NCI-H2196 treated with DMSO at 0.1 percent for 48 hours (cell line): ENCODE measurements around the gene ABCA7.

Source experiments
- DNase-seq: peaks from one replicate; lab custom pipeline; 2025; ENCODE audit not compliant: unreplicated experiment; lab: John Stamatoyannopoulos, UW

ABCA7 gene

DNA sequence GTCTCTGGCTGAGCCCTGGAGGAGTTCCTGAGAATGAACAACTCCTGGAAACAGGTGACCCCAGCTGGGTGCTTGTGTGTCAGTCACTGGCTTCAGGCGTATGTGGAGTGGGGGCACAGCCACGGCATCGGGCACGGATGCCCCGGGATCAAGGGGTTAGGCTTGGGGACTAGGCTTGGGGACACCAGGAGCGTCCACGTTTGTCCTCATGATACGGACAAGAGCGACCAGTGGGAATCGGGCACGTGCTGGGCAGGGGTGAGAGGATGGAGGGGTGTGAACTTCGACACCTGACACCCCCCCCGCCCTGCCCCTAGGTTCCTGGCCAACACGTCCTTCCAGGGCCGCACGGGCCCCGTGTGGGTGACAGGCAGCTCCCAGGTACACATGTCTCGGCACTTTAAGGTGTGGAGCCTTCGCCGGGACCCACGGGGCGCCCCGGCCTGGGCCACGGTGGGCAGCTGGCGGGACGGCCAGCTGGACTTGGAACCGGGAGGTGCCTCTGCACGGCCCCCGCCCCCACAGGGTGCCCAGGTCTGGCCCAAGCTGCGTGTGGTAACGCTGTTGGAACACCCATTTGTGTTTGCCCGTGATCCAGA is 35.6 kb upstream of the ABCA7 start:
- DNase-seq = no peak

GRCh38 chr19:1004803-1005664 is 34.9 kb upstream of the ABCA7 start:
- no peak for DNase-seq

DNA sequence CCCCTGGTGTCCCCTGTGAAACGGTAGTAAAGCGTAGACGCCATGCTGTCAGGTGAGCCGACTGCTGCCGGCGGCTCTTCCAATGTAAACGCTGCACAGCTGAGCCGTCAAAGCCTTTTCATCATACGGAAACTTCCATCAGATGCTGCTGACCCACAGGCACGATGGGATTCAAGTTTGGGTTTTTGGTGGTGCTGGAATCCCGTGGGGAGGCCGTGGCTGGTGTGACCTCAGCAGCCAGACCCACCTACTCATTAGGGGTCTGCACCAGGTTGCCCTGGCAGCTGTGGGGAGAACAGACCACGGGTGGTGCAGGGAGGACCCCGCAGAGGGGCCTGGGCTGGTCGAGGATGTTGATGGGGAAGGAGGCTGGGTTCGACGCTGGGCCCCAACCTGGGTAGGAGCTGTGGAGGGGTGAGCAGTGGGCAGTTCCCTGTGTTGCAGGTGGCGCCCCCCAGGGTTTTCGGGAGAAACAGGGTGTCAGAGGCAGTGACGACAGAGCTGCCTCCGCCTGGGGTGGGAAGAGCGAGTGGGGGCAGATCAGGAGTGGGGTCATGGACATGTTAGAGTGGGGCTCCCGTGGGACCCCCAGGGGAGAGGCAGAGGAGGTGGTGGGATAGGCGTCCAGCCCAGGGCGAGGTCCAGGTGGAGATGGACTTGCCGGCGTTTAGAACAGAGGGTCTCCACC is 33.1 kb upstream of the ABCA7 start:
- no peak for DNase-seq

- no peak for DNase-seq
Measured at GRCh38 chr19:1007399-1008251, 32.3 kb upstream of the ABCA7 start.

DNA sequence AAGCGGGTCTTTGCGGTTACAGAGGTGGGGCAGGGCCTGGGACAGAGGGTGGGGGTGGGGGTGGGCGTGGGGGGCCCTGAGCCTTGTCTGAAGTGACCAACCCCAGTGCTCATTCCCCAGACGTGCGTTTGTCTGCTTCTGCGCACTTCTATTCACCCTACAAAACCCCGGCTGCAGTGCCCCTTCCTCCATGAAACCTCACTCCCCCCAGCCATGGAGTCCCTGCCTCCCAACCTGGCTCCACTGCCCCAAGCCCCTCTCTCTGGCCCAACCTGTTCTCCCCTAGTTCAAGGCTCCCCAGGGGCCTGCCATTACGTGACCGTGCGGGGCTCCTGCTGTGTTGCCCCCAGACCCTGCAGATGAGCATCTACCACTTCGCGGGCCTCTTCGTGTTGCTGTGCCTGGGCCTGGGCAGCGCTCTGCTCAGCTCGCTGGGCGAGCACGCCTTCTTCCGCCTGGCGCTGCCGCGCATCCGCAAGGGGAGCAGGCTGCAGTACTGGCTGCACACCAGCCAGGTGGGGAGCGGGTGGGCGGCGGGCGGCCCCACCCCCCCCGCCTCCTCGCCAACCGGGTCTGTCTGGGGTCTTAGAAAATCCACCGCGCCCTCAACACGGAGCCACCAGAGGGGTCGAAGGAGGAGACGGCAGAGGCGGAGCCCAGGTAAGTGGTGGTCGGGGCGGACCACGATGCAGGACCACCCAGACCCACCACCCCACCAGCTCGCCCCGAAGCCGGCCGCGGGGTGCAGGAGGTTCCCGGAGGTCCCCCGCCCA is 31.5 kb upstream of the ABCA7 start:
- DNase-seq = no peak

- DNase-seq = no peak
Measured at GRCh38 chr19:1009041-1009980, 30.6 kb upstream of the ABCA7 start.

DNA sequence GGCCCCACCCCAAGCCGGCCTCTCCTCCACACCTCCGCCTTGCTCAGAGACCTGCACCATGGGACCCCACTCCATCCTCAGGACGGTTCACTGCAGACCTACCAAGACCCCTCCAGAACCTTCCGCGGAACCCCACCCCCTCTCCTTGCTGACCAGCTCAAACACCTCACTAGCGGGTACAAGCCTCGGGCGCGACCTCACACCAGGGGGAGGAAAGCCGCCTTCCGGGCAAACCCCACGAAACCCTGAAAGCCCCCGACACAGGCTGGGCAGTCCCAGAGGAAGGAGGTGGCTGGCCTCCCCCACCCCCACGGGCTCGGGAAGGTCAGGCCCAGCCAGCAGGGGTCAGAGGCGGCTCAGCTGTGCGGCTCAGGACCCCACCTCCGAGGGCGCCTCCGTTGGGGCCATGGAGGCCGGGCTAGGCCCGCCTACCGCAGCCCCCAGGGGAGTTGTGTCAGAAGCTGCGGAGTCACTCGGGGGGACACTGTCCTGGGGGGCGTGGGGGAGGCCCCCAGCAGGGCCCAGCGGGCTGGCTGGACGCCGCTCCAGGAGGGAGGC is 29.8 kb upstream of the ABCA7 start:
- no peak for DNase-seq

DNA sequence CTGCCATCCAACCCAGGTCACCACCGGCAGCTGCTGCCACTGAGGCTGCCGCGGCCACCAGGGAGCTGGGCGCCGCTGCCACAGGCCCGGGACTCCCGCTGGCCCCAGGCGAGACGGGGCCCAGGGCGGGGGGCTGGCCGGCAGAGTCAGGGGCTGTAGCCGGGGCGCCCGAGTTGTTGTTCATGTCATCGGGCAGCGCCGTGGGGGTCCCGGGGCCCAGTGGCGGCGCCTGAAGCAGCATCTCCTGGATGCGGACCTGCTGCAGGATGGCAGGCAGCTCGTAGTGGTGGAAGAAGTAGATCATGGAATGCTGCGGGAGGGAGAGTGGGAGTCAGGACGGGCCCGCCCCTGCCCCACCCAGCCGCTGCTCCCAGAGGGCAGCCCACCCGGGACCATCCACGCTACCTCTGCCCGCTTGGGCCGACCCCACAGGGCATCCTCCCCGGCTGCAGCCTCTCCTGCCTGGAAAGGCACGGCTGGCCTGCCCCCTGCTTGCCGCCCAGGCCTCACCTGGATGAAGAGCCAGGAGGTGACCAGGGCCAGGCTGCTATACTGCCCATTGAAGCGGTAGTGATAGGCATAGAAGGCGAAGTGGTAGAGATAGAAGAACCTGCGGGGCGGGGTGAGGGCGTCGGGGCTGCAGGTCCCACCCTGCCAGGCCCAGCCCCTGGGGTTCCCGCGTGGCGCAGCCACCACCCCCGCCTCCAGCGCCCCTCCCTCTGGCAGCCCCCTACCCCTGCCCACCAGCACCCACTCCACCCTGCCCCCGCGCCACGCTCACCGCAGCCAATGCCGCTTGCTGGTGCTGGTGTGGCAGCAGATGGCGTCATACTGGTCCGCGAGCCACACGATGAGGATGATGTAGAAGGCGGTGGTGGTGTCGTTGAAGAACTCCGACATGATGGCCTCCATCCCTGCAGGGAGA is 29.1 kb upstream of the ABCA7 start:
- no peak for DNase-seq

DNA sequence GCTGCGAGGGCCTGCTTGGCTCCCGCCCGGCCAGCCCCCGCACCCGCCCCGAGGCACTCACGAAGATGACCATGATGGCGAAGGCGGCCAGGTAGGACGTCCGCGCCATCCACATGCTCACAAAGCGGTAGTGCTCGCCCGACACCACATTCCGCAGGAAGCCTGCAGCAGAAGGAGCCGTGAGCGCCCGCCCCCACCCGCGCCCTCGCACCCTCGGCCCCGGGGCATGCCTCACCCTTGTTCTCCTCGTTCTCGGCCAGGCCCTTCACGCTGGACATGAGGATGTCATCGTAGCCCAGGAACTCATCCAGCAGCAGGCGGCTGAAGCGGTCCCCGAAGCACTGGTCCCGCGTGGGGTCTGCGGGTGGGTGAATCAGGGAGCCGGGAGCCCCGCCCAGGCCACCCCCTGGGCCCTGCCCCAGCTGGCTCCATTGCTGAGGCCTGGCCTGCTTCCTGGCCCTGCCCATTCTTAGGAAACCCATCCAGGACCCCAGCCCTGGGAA is 28.0 kb upstream of the ABCA7 start:
- DNase-seq = no peak

GRCh38 chr19:1012334-1012733 is 27.6 kb upstream of the ABCA7 start:
- no peak for DNase-seq

- no peak for DNase-seq
Measured at GRCh38 chr19:1013218-1013617, 26.7 kb upstream of the ABCA7 start.

GRCh38 chr19:1014161-1015060 is 25.5 kb upstream of the ABCA7 start:
- DNase-seq = no peak

DNA sequence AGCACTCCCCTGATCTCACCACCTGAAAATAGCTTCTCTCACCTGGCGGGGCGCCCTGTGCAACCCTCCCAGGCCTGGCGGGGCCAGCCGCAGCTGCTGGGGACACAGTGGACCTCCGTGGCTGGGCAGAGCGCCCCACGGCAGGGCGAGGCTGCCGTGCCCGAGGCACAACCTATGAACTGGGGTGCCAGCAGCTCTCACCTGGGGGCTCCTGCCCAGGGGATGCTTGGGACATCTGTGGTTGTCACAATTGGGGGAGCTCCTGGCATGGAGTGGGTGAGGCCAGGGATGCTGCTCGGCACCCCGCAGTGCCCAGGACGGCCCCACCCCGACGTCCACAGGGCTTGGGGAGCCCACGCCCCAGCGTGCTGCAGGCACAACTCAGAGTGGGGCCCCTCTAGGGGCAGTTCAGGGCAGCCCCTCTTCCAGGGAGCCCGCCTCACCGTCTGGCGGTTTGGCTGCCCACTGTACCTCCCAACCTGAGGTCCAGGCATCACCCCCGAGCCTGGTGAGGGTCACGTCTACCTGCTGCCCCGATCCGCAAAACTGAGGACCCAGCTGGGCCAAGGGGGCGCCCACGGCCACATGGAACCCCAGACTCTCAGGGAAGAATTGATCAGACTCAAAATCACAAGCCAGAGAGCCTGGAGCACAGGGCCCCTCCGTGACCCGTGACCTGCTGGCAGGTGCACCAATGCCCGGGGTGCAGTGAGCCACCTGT is 24.7 kb upstream of the ABCA7 start:
- DNase-seq = no peak

- no peak for DNase-seq
Measured at GRCh38 chr19:1015782-1016646, 23.9 kb upstream of the ABCA7 start.

- no peak for DNase-seq
Measured at GRCh38 chr19:1016647-1017114, 23.2 kb upstream of the ABCA7 start.
